ENCODE results near the gene CDH12. TPM values are rescaled to one million over a fixed set of nuclear protein-coding genes. Genes with fewer than 3 reads are reported as not detected.
"Not testable (repeated sequence)": the region's sequence is repeated elsewhere in the genome, so short reads cannot be mapped to it uniquely, and the experiment has no call there.

CDH12 gene
- total RNA-seq, 1 donor from 2014 or later = not detected

- intact Hi-C loops (cut with DNase I); ATAC-seq (ENCODE audit: poor library complexity); DNase-seq: not testable (repeated sequence)
These were observed 701.3 kb downstream of the CDH12 start for GRCh38 chr5:22151801-22152200.

GRCh38 chr5:22140418-22140817 lies 712.7 kb downstream of the CDH12 start:
- intact Hi-C loops (cut with DNase I); DNase-seq; ATAC-seq (ENCODE audit: poor library complexity): not testable (repeated sequence)

GRCh38 chr5:22139662-22140300 lies 713.4 kb downstream of the CDH12 start:
- ATAC-seq (ENCODE audit: poor library complexity); intact Hi-C loops (cut with DNase I); DNase-seq: not testable (repeated sequence)

- ATAC-seq (ENCODE audit: poor library complexity) (no peak), DNase-seq (no peak)
- intact Hi-C loops (cut with DNase I) = no loop called here
These were observed 741.8 kb downstream of the CDH12 start for GRCh38 chr5:22111320-22111719.

- intact Hi-C loops (cut with DNase I) = no loop called here
- no peak for DNase-seq
- ATAC-seq (ENCODE audit: poor library complexity) = no peak
These were observed 743.8 kb downstream of the CDH12 start for GRCh38 chr5:22109315-22109714.

- no peak for ATAC-seq (ENCODE audit: poor library complexity)
- intact Hi-C loops (cut with DNase I) = no loop called here
- DNase-seq = no peak
These were observed 744.6 kb downstream of the CDH12 start for GRCh38 chr5:22108545-22108944.

- no peak for DNase-seq
- ATAC-seq (ENCODE audit: poor library complexity) = no peak
- intact Hi-C loops (cut with DNase I) = no loop called here
These were observed 750.3 kb downstream of the CDH12 start for GRCh38 chr5:22102823-22103359.

GRCh38 chr5:22088517-22088916 lies 764.6 kb downstream of the CDH12 start:
- intact Hi-C loops (cut with DNase I) = no loop called here
- DNase-seq (no peak), ATAC-seq (ENCODE audit: poor library complexity) (no peak)

GRCh38 chr5:22079566-22079965 lies 773.6 kb downstream of the CDH12 start:
- intact Hi-C loops (cut with DNase I) = no loop called here
- no peak for ATAC-seq (ENCODE audit: poor library complexity)
- no peak for DNase-seq

GRCh38 chr5:22079002-22079401 lies 774.1 kb downstream of the CDH12 start:
- ATAC-seq (ENCODE audit: poor library complexity) = no peak
- no peak for DNase-seq
- intact Hi-C loops (cut with DNase I) = no loop called here

- DNase-seq (no peak), ATAC-seq (ENCODE audit: poor library complexity) (no peak)
- intact Hi-C loops (cut with DNase I) = no loop called here
These were observed 776.6 kb downstream of the CDH12 start for GRCh38 chr5:22076586-22076985.

GRCh38 chr5:22070186-22070728 lies 782.9 kb downstream of the CDH12 start:
- intact Hi-C loops (cut with DNase I) = no loop called here
- DNase-seq = no peak
- ATAC-seq (ENCODE audit: poor library complexity) = no peak

GRCh38 chr5:22063717-22064116 lies 789.4 kb downstream of the CDH12 start:
- DNase-seq (no peak), ATAC-seq (ENCODE audit: poor library complexity) (no peak)
- intact Hi-C loops (cut with DNase I) = no loop called here

- DNase-seq (no peak), ATAC-seq (ENCODE audit: poor library complexity) (no peak)
- intact Hi-C loops (cut with DNase I) = no loop called here
These were observed 794.5 kb downstream of the CDH12 start for GRCh38 chr5:22058620-22059019.

- no peak for DNase-seq
- intact Hi-C loops (cut with DNase I) = no loop called here
- ATAC-seq (ENCODE audit: poor library complexity) = no peak
These were observed 796.1 kb downstream of the CDH12 start for GRCh38 chr5:22057012-22057411.

- DNase-seq (no peak), ATAC-seq (ENCODE audit: poor library complexity) (no peak)
- intact Hi-C loops (cut with DNase I) = no loop called here
These were observed 796.5 kb downstream of the CDH12 start for GRCh38 chr5:22056601-22057000.

- no peak for ATAC-seq (ENCODE audit: poor library complexity)
- no peak for DNase-seq
- intact Hi-C loops (cut with DNase I) = no loop called here
These were observed 799.9 kb downstream of the CDH12 start for GRCh38 chr5:22053195-22053594.

GRCh38 chr5:22051881-22052280 lies 801.3 kb downstream of the CDH12 start:
- no peak for DNase-seq
- intact Hi-C loops (cut with DNase I) = no loop called here
- ATAC-seq (ENCODE audit: poor library complexity) = no peak

- intact Hi-C loops (cut with DNase I) = no loop called here
- DNase-seq = no peak
- ATAC-seq (ENCODE audit: poor library complexity) = no peak
These were observed 802.2 kb downstream of the CDH12 start for GRCh38 chr5:22050931-22051330.

GRCh38 chr5:22044229-22044628 lies 808.9 kb downstream of the CDH12 start:
- intact Hi-C loops (cut with DNase I) = no loop called here
- ATAC-seq (ENCODE audit: poor library complexity) = no peak
- DNase-seq = no peak

- DNase-seq = no peak
- no peak for ATAC-seq (ENCODE audit: poor library complexity)
- intact Hi-C loops (cut with DNase I) = no loop called here
These were observed 817.1 kb downstream of the CDH12 start for GRCh38 chr5:22036061-22036460.

Measured in Right ventricle myocardium superior (tissue), 1 donor.